Chondrocyte (in vitro differentiated cells): Measurements from ENCODE around the gene CHMP3. TPM values are rescaled to one million over a fixed set of nuclear protein-coding genes. Genes with fewer than 3 reads are reported as not detected.
"Not testable (repeated sequence)": the region's sequence is repeated elsewhere in the genome, so short reads cannot be mapped to it uniquely, and the experiment has no call there.

Experiments
- DNase-seq: peaks from one replicate; pipeline ENCODE4 v3.0.0; 2021; ENCODE audit warnings: mixed read lengths, low spot score
- H3K27ac Mint-ChIP-seq: one replicate; pipeline ENCODE4 v1.8.0; 2021; ENCODE audit warnings: mild to moderate bottlenecking, moderate library complexity, mixed read lengths; ENCODE audit not compliant: unreplicated experiment
- H3K27me3 Mint-ChIP-seq: 2 replicates; pipeline ENCODE4 v1.8.0; 2021; ENCODE audit warnings: low read depth, mixed read lengths
- H3K36me3 Mint-ChIP-seq: 2 replicates; pipeline ENCODE4 v1.8.0; 2021; ENCODE audit warnings: low read depth, mixed read lengths
- H3K4me1 Mint-ChIP-seq: 2 replicates; pipeline ENCODE4 v1.8.0; 2021; ENCODE audit warnings: low read depth, mild to moderate bottlenecking, mixed read lengths
- H3K4me3 Mint-ChIP-seq: one replicate; pipeline ENCODE4 v1.8.0; 2021; ENCODE audit warnings: mild to moderate bottlenecking, moderate library complexity, mixed read lengths; ENCODE audit not compliant: unreplicated experiment
- H3K9me3 Mint-ChIP-seq: 2 replicates; pipeline ENCODE4 v1.8.0; 2021; ENCODE audit warnings: low read depth, mixed read lengths
- CTCF ChIP-seq: fragments of 200-600 bp; sonication (generic); IDR thresholded peaks from 2 replicates; pipeline ENCODE4 v1.5.0; 2021; ENCODE audit warnings: antibody characterized with exemption, mild to moderate bottlenecking, moderate library complexity
- total RNA-seq: library from RNA; stranded (reverse); gene quantifications from 3 replicates; pipeline ENCODE4 v1.2.1, GENCODE V29; 2021

Gene CHMP3
- total RNA-seq, 1 donor from 2014 or later: 106 TPM

GRCh38 chr2:86596118-86596517, 32.9 kb upstream of the CHMP3 start:
- Mint-ChIP-seq H3K4me1 (no peaks in the 10 kb centered on the region), H3K36me3 (no peaks in the 10 kb centered on the region), H3K9me3 (peaks cover 2% of the 10 kb centered on the region), H3K27me3 (peaks cover 3% of the 10 kb centered on the region), H3K27ac (no peak overlapping the region), H3K4me3 (no peak overlapping the region)
- no peak for DNase-seq
- TF ChIP-seq CTCF: no peak

- Mint-ChIP-seq H3K4me1 (no peaks in the 10 kb centered on the region), H3K27ac (no peak overlapping the region), H3K36me3 (no peaks in the 10 kb centered on the region), H3K27me3 (peaks cover 7% of the 10 kb centered on the region), H3K9me3 (no peaks in the 10 kb centered on the region), H3K4me3 (no peak overlapping the region)
- DNase-seq: no peak
- no peak for TF ChIP-seq CTCF
Observed at GRCh38 chr2:86593266-86593665, 30.0 kb upstream of the CHMP3 start.

- Mint-ChIP-seq H3K27ac (no peak overlapping the region), H3K4me1 (no peaks in the 10 kb centered on the region), H3K27me3 (peaks cover 13% of the 10 kb centered on the region), H3K4me3 (no peak overlapping the region), H3K36me3 (no peaks in the 10 kb centered on the region), H3K9me3 (no peaks in the 10 kb centered on the region)
- DNase-seq: no peak
- TF ChIP-seq CTCF: no peak
Observed at GRCh38 chr2:86592547-86593230, 29.4 kb upstream of the CHMP3 start.

- not testable (repeated sequence) for H3K36me3 Mint-ChIP-seq, H3K27ac Mint-ChIP-seq, DNase-seq, H3K9me3 Mint-ChIP-seq, H3K4me3 Mint-ChIP-seq, H3K4me1 Mint-ChIP-seq
- H3K27me3 Mint-ChIP-seq: peaks cover 16% of the 10 kb centered on the region
Observed at GRCh38 chr2:86589701-86590100, 26.5 kb upstream of the CHMP3 start.

- Mint-ChIP-seq H3K9me3 (no peaks in the 10 kb centered on the region), H3K27ac (no peak overlapping the region), H3K4me3 (no peak overlapping the region), H3K4me1 (peaks cover 5% of the 10 kb centered on the region), H3K27me3 (peaks cover 17% of the 10 kb centered on the region), H3K36me3 (peaks cover 1% of the 10 kb centered on the region)
- TF ChIP-seq CTCF: no peak
- no peak for DNase-seq
Observed at GRCh38 chr2:86584151-86584913, 21.1 kb upstream of the CHMP3 start.
